Esophagus mucosa (tissue), 1 donor: ENCODE measurements around the gene TOM1L1. TPM values are rescaled to one million over a fixed set of nuclear protein-coding genes. Genes with fewer than 3 reads are reported as not detected.
A peak's percentile ranks its signal among the peaks of the same experiment; 100 is the strongest.

Experiments
- ATAC-seq: fragments of 200-7000 bp; cut with Tn5 transposase; one replicate; pipeline ENCODE4 v1.9.1; 2020
- total RNA-seq: library from RNA; stranded (reverse); gene quantifications from one replicate; pipeline ENCODE4 v1.2.4, GENCODE V29; 2023
- donor health status: DM: yes; HTN: yes; CAD: no.

TOM1L1 gene
- total RNA-seq, 1 donor from 2014 or later: 34.6 TPM

DNA sequence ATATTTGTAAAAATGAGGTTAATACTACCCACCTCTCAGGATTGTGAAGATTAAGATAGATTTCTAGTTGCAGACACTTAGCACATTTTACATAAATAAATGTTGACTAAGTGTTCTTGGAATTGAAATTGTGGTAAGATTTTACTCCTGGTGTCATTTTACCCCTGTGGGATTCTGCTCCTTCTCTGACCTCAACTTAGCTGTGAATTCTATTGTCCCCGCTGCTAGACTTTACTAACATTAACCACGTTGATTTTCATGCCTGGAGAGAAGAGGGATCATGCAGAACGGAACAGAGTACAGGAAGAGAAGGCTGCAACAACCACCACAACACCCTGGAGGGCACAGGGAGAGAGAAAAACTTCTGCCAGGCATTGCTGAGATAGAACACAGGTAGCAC is 2.1 kb upstream of the TOM1L1 start:
- ATAC-seq: no peak

DNA sequence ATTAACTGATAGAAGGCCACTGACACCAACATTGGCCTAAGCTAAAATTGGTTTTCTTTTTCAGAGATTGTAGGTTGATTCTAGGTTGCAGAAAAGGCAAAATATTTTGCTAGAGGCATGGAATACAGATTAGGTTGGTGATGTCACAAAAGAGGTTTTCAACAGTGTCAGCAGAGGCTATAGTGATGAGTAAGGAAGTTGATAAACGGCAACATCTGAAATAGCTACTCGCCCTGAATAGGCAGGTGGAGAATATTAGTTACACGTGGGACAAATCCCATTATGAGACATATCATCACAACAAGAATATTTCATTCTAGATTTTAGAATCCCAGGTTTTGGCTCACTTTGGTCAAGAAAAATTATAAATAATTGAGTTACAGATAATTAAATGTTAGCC is 1.5 kb upstream of the TOM1L1 start:
- ATAC-seq: no peak

DNA sequence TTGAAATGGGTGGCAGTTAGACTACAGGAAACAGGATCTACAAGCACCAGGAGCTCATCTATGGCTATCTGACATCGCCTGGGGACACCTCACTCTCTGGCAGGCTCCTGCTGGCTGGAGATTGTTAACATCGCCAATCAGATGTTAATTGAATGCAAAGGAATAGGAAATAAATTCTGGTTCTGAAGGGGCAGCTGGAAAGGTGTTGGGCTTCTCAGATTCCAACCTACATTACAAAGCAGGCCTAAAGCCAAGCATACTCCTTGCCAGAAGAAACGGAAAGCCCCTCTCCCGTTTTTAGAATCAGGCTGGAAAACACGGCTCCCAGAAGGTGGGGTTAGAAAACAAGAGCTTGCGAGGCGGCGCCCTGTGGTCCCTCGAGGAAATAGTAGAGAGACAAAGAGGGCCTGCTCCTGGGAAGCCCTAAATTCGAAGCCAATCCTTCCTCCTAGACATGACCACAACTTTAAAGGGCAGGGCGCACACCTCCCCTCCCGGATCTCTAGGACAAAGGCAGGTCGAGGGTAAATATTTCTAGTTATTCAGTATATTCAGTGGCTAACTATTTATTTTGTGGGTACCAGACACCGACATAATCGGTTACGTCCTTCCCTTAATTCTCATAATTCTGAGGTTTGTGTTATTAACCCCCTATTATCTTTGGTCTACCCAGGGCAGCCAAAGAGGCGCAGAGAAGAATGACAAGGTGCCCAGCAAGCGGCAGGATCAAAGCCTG is 763 bp upstream of the TOM1L1 start:
- no peak for ATAC-seq

DNA sequence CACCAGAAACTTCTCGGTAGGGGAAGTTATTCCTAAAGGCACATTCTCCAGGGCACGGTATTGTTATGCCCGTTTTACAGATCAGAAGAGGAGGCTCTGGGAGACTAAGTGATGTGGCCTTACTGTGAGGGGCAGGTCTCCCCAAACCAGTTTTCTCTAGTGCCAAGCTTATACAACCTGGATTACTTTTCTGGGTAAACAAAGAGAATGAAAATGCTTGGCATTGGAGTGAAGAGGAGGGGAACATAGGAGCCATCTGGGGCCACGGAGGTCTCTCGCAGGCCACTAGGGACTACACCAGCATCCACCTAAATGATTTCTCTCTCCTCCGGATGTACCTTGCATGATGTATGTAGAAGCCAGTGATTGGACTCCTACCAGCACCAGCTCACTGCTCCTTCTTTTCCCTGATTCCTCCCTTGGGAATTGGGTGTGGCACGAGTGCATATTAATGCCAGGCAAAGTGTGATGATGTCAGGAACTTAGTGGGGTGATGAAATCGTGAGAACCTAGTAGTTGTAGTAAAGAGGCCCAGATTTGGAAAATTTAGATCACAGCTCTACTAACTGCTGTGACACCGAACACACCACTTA is 674 bp downstream of the TOM1L1 start:
- peak; percentile 72 for ATAC-seq

DNA sequence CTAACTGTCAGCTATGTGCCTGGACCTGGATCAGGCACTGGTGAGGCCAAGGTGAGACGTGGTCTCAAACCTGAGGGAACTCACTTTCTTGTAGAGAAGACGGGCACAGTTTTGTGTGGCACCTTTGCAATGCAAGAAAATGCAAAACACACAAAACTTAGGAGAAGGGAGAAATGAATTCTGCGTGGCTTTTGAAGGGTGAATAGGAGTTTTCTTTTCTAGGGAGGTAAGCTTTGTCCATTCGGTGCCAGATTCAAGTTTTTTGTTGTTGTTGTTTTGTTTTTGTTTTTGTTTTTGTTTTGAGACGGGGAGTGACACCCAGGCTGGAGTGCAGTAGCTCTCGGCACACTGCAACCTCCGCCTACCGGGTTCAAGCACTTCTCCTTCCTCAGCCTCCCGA is 1.4 kb downstream of the TOM1L1 start:
- no peak for ATAC-seq

DNA sequence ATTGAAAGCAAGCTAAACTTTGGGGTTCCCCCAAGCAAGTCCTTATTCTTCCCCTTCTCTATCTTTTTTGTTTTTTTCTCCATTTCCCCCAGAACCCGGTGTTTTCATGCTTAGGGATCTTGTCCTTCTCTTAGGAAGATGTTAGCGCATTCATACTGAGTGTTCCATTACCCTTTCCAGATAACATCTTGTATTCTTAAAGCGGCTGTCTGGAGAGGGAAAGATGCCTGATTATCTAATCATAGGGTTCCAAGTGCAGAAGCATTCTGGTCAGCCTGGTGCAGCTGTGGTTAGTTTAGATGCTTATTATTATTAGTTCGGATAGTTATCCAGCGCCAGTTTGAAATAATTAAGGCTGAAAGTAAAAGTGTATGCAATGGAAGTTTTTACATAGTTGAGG is 2.0 kb downstream of the TOM1L1 start:
- ATAC-seq: no peak

DNA sequence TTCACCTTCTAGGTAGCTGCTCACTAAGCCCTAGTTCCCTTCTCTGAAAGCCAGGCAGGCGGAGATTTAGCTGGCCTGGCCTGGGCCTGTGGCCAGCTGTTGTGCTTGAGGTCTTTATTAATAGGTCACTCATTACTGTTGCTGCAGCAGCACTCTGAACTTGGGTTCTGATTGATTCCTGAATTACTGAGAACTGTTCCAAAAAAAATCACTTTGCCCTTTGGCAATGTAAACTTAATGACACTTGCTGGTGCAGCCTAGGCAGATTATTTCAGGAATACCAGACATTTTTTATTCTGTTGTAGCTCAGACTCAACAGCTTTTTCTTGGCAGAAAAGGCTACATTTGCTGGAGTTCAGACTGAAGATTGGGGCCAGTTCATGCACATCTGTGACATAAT is 2.7 kb downstream of the TOM1L1 start:
- ATAC-seq: no peak

DNA sequence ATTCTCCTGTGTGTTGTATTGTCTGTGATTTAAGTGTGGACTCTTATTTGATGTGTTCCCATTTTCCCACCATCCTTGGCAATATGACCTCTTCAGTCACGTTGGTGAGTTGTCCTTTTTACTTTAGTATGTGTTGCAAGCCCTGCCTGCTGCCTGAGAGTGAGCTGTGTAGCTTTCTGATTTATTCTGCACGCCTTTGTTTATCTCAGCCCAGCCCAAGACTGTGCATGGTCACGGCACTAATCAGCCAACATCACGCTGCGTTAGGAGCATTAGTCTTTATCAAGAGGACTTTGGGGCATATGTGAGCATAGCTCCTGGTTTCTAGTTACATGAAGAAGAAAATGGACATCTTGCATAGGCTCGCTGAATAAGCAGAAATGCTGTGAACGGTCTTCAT is 6.0 kb downstream of the TOM1L1 start:
- no peak for ATAC-seq

DNA sequence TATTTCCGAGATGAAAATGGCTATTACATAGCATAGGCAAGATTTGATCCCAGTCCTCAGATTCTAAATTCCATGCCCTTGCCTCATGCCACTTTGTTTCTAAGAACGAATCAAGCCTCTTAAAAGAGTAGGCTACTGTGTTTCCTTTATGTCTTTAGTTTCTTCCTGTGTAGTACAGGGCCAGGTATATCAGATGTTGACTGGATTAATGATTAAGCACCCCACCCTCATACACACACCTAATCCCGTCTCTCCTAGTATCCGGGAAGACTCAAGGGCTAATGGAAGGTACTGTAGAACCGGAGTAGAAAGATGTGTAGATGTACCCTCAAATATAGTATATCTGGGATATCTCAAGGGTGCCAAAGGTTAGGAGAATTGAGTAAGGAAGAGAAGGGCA is 6.7 kb downstream of the TOM1L1 start:
- no peak for ATAC-seq

DNA sequence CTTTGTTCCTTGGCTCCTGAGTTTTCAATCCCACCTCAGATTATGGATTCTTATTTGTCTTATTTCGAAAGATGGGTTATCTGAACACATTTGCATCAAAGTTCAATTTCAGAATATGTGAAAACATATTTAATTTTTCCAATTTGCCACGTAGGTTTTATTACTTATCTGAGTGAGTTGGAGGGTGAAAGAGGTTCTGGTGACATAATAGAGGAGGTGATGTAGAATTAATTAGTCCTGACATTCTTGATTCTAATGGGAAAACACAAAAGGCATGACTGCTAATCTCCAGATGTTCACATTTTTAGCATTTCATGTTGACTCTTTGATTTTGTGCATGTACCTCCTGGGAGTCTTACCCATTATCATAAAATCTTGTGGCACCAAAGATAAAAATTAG is 9.1 kb downstream of the TOM1L1 start:
- no peak for ATAC-seq

DNA sequence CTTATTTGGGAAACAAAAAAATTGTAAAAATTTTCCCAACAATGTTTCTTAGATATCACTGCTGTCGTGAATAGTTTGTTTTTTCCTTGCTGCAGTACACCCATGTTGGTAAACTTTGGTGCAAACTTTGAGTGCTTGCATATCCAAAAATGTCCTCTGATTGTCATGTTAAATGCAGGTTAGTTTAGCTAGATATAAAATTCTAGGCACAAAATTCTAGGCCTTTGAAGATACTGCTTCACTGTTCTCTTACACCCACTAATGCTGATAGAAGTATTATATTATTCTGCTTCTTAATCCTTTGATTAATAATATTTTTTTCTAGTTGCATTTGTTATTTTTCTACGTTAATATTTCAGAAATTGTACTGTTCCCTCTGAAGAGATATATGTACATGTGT is 16.1 kb downstream of the TOM1L1 start:
- ATAC-seq: no peak

DNA sequence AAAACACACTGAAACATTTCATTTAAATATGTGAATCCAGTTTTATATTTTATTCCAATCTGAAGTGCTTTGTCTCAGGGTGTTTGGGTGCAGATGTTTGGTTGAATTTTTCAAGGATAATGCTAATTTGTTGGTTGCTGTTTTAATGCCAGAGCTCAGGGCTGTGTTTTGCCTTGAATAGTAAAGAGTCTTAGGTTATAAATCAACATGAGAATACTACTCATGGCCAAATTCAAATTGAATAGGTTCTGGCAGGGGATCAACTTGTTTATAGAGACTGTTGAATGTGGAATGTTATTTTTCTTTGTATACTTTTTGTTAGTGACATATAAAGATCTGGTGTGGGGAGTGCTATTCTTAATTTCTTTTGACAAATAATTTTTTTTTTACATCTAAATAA is 18.8 kb downstream of the TOM1L1 start:
- no peak for ATAC-seq

DNA sequence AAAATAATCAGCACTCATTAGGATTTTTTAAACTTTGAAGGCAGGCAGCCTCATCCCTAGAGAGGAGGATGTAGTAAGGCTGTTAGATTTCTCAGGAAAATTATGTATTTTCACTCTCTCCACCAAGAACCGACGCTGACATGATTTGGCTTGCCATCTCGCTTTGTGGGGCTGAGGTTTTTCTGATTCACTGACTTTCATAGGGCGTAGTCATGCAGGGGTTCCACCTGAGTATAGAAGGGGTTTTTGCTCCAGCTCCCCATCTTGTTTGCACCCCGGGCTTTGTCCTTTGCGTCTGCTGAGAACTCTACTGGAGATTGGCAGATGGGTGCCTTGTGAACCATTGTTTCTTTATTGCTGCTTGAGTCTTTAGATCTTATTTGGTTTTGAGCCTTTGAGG is 20.2 kb downstream of the TOM1L1 start:
- no peak for ATAC-seq

DNA sequence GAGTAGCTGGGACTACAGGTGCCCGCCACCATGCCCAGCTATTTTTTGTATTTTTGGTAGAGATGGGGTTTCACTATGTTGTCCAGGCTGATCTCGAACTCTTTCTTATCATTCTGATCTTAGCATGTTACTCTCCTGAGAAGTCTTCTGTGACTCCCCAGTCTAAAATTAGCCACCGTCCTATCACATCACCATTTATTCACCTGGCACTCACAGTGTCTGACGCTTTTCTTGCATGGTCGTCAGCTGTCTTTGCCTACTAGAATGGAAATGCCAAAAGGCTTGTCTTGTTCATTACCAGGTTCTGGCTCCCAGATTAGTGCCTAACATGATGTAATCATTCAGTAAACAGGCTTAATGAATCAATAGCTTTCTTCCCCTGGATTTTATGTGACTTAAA is 23.8 kb downstream of the TOM1L1 start:
- no peak for ATAC-seq

DNA sequence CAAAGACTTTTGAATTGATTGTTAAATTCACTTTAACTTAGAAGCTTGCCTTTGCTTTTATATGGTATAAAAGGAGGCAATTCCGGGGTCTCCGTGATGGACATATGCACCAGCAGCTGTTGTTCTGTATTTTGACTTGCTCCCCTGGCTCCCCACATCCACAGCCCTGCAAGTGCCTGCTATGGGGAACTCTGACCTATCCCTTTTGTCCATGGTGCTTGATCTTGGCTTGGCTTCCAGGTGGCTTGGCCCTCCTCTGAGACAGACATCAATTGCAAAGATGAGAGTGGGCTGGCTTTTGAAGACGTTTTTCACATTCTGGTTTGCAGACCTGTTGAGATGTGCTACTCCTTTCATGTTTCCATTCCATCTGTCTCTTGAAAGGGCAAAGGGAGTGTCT is 26.9 kb downstream of the TOM1L1 start:
- ATAC-seq: no peak

DNA sequence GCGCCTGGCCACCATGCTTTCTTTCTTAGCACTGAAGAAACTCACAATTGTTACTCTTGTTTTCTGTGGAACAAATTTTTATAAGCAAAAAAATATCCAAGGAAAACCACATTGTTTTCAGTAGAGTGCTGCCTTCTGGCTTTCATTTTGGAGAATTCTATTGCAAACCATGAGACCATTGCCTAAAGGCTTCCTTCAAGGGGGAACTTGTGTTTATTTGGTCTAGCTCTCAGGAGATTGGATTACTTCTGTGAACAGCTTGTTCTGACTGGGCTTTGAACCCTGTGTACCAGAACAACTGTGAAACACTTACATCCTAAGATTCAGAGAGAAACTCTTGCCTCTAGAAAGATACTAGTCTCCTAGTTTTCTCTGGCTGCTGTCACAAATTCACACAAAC is 32.1 kb downstream of the TOM1L1 start:
- no peak for ATAC-seq

DNA sequence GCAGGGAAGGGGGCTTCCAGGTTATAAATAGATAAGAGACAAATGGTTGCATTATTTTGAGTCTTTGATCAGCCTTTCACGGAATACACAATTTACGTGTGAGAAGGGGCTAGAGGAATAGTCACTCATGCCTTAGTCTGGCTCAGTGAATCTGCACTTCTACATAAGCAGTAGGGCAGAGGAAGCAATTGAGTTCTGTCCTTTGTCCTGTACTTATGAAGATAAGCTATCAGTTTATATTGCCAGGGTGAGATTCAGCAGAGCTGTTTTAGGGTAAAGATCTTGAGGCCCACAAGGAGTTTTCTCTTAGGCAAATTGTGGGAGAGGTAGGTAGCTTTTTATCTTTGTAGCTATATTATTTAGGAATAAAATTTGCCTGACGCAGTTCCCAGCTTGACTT is 33.3 kb downstream of the TOM1L1 start:
- ATAC-seq: no peak

DNA sequence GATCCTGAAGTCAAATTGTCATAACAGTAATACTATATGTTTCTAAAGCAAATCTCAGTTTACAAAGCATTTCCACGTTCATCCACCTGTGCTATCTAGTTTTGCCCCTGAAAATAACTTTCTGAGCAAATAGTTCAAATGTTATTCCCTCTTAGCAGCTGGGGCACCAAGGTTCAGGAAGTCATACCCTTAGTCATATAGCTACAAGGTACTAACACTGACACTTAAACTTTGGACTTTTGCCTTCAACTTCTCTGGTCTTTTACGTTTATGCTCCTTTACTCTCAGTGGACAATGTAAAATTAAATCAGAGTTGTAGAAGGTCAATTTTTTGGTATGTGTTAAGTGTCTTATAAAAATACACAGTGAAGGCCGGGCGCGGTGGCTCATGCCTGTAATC is 34.8 kb downstream of the TOM1L1 start:
- ATAC-seq: no peak

DNA sequence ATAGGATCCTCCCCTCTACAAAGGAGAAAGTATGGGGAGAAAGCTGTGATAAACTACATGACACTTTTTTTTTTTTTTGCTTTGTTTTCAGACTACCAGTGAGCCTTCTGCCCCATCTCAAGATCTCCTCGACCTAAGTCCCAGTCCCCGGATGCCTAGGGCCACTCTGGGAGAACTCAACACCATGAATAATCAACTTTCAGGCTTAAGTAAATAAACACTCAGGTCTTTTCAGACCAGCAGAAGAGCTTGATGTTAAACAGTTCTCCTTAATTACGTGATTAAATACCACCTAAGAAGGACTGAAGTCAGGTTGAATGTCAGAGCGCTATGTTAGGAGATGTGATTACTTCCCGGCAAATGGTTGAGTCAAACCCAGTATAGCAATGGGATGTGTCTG is 36.4 kb downstream of the TOM1L1 start:
- no peak for ATAC-seq

DNA sequence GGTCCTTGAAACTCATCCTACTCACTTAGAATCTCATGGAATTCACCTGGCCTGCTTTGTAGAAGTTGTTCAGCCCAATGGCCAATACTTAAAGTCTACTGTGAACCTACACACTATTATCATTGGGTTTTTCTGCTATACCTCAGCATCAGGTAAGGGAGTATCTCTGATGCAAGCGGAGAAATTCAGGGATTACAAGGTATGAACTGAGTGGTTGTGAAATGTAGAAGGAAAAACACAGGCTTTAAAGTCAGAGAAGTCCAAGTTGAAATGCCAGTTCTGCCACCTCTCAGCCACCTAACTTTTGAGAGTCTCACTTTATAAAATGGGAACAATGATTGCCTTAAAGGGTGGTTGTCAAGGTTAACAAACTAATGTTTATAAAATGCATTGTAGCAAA is 36.8 kb downstream of the TOM1L1 start:
- peak; percentile 79 for ATAC-seq

DNA sequence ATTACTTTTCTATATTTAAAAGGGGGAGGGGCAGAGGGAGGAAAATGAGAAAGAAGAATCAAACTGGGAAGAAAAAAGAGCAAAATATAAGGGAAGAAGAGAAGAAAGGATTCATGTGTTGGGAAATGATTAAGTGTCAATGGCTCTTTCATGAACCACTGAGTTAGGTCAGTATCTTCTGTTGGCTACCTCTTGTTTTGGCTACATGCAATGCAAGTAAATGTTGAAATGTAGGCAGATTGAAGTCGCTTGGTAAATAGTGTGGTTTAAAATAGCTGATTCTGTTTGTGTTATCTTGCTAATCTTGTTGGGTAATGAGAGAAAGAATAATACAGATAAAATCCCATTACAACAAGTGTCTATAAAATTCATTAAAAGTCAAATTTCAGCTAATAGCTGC is 40.6 kb downstream of the TOM1L1 start:
- ATAC-seq: no peak

DNA sequence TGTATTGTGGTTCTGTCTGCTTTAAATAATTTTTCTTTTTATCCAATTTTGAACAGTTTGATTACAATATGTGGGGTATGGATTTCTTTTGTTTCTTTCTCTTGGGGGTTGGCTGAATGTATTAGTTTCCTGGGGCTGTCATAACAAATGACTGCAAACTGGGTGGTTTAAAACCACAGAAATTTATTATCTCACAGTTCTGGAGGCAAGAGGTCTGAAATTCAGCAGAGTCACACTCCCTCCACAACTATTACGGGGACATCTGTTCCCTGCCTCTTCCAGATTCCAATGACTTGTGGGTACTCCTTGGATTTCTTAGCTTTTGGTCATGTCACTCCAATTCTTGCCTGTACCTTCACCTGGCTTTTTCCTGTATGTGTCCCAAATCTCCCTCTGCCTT is 44.1 kb downstream of the TOM1L1 start:
- ATAC-seq: no peak

DNA sequence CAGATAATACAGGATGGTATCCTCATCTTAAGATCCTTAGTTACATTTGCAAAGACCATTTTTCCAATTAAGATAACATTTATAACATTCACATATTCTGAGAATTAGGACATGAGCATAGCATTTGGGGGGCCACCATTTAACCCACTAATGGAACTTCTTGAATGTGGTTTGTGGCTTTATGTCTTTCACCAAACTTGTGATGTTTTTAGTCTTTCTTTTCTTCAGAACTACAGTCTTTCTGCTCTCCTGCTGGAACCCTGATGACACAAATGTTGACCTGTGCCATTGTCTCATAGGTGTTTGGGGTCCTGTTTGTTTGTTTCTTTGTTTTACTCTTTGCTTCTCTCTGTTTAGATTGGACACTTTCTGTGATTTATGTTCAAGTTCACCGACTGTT is 44.6 kb downstream of the TOM1L1 start:
- no peak for ATAC-seq

DNA sequence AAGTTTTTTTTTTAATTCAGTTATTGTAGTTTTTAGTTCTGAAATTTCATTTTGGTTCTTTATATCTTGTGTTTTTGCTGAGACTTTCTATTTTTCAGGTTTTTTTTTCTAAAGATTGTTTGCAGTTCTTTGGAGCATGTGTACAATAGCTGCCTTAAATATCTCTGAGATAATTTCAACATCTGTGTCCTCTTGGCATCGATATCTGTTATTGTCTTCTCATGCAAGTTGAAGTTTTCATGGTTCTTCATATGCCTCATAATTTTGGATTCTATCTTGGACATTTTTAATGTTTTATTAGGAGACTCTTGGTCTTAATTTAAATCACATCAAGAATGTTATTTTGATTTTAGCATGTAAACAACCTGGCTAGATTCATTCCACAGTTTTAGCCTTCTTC is 45.0 kb downstream of the TOM1L1 start:
- no peak for ATAC-seq

DNA sequence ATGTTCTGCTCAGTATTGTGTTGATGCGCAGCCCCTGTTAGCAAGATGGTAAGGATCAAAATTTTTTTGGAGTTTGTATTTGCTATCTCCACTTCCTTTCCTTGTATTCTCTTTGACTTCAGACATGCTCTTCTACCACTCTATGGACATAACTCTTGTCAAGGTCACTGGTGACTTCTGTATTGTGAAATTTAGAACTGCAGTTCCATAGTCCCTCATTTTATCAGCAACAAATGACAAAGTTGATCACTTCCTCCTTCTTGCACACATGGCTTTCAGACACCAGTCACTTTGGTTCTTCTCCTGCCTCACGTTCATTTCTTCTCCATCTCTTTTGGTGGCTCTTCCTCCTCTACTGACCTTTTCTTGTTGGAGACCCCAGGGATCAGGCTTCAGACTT is 46.7 kb downstream of the TOM1L1 start:
- no peak for ATAC-seq
